ENCODE data around the gene USP49.

DNA sequence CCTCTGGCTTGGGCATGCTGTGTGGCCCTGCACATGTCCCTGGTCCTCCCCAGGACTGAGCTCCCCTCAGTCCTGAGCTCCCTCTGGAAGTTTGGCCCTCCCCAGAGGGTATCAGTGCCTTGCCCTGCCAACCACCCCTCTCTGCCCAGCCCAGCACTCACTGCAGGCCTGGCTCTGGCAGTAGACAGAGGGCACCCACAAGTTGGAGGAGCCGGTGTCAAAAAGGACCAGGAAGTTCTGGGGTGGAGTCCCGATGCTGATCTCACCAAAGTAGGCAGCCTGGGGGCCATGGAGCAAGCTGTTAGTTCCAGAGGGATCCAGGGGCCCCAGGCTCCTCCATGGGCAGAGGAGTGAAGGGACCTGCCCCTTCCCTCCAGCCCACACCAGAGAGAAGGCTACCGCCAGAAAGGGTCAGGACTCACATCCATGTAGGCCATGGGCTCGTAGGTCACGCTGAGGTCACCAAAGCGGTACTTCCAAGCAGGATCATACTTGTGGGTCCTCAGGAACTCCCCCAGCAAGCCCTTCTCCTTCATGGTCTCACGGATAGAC lies 150.9 kb downstream of the USP49 start:
- TF ChIP-seq ZBTB8A (tag by site-specific recombination; IDR thresholded peaks at IDR 0.05) (no peak), ZNF433 (tag by site-specific recombination; IDR thresholded peaks at IDR 0.05; ENCODE audit: low read depth) (no peak), ZFP3 (tag by site-specific recombination; IDR thresholded peaks at IDR 0.05; ENCODE audit: low read depth) (no peak), ZNF768 (tag by site-specific recombination; IDR thresholded peaks at IDR 0.05) (no peak), ZNF354C (tag by site-specific recombination; IDR thresholded peaks at IDR 0.05; ENCODE audit: borderline replicate concordance, low read depth) (no peak)
- TF ChIP-seq, protein P1, sequence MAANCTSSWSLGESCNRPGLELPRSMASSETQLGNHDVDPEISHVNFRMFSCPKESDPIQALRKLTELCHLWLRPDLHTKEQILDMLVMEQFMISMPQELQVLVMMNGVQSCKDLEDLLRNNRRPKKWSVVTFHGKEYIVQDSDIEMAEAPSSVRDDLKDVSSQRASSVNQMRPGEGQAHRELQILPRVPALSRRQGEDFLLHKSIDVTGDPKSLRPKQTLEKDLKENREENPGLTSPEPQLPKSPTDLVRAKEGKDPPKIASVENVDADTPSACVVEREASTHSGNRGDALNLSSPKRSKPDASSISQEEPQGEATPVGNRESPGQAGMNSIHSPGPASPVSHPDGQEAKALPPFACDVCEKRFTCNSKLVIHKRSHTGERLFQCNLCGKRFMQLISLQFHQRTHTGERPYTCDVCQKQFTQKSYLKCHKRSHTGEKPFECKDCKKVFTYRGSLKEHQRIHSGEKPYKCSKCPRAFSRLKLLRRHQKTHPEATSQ (tag by site-specific recombination; IDR thresholded peaks at IDR 0.05) = no peak
- TF ChIP-seq, protein P2, sequence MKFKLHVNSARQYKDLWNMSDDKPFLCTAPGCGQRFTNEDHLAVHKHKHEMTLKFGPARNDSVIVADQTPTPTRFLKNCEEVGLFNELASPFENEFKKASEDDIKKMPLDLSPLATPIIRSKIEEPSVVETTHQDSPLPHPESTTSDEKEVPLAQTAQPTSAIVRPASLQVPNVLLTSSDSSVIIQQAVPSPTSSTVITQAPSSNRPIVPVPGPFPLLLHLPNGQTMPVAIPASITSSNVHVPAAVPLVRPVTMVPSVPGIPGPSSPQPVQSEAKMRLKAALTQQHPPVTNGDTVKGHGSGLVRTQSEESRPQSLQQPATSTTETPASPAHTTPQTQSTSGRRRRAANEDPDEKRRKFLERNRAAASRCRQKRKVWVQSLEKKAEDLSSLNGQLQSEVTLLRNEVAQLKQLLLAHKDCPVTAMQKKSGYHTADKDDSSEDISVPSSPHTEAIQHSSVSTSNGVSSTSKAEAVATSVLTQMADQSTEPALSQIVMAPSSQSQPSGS (tag by site-specific recombination; IDR thresholded peaks at IDR 0.05; ENCODE audit: low read depth) = no peak

Measured in HEK293 (cell line).